ENCODE data around the gene TRDMT1. TPM values are rescaled to one million over a fixed set of nuclear protein-coding genes. Genes with fewer than 3 reads are reported as not detected.

Gene TRDMT1
- total and polyA plus RNA-seq, 2 experiments from 2014 or later, result 3.5 to 4.2 TPM

- Histone ChIP-seq H3K27me3 (peaks cover 23% of the 10 kb centered on the region), H3K27ac (no peak overlapping the region), H3K9me2 (replicated peaks; ENCODE audit: insufficient read depth) (no peaks in the 10 kb centered on the region), H3K4me1 (ENCODE audit: insufficient read depth) (peaks cover 17% of the 10 kb centered on the region), H4K20me1 (ENCODE audit: insufficient read depth, poor library complexity, severe bottlenecking) (peaks cover 4% of the 10 kb centered on the region), H3K79me2 (peaks cover 14% of the 10 kb centered on the region), H3K4me3 (no peak overlapping the region), H3K36me3 (replicated peaks; ENCODE audit: insufficient read depth, low read depth) (peaks cover under 1% of the 10 kb centered on the region), H3K4me2 (no peak overlapping the region), H2AFZ (no peak overlapping the region), H3K9me3 (ENCODE audit: low read depth) (no peaks in the 10 kb centered on the region)
- 90% methylated on average over 4 of the region's 4 CpGs for WGBS (ENCODE audit: low lambda C conversion rate, missing lambda C conversion rate)
- no peak for TF ChIP-seq CTCF (IDR thresholded peaks at IDR 0.05; ENCODE audit: poor library complexity)
- TF ChIP-seq EZH2phosphoT487 (IDR thresholded peaks at IDR 0.05; ENCODE audit: low read depth, severe bottlenecking, unreplicated experiment), result no peak
- TF ChIP-seq EZH2 (IDR thresholded peaks at IDR 0.05; ENCODE audit: borderline replicate concordance), result no peak
- no peak for DNase-seq (ENCODE audit: low spot score)
These were observed 24.3 kb upstream of the TRDMT1 start for GRCh38 chr10:17225808-17226207.

GRCh38 chr10:17222329-17222728, 20.9 kb upstream of the TRDMT1 start:
- H3K27me3 ChIP-seq, result peaks cover 14% of the 10 kb centered on the region

GRCh38 chr10:17220652-17221100, 19.2 kb upstream of the TRDMT1 start:
- TF ChIP-seq EZH2phosphoT487 (IDR thresholded peaks at IDR 0.05; ENCODE audit: low read depth, severe bottlenecking, unreplicated experiment) (no peak), CTCF (IDR thresholded peaks at IDR 0.05; ENCODE audit: poor library complexity) (no peak), EZH2 (IDR thresholded peaks at IDR 0.05; ENCODE audit: borderline replicate concordance) (no peak)
- 74% methylated on average over 1 of the region's 1 CpG for WGBS (ENCODE audit: low lambda C conversion rate, missing lambda C conversion rate)
- H3K9me3 ChIP-seq (ENCODE audit: low read depth), result no peaks in the 10 kb centered on the region

More at GRCh38 chr10:17222329-17222728, 20.9 kb upstream of the TRDMT1 start:
- TF ChIP-seq EZH2phosphoT487 (IDR thresholded peaks at IDR 0.05; ENCODE audit: low read depth, severe bottlenecking, unreplicated experiment), result no peak
- TF ChIP-seq CTCF (IDR thresholded peaks at IDR 0.05; ENCODE audit: poor library complexity), result no peak
- no peak for TF ChIP-seq EZH2 (IDR thresholded peaks at IDR 0.05; ENCODE audit: borderline replicate concordance)
- H3K79me2 ChIP-seq, result no peaks in the 10 kb centered on the region
- 72% methylated on average over 4 of the region's 4 CpGs for WGBS (ENCODE audit: low lambda C conversion rate, missing lambda C conversion rate)
- no peaks in the 10 kb centered on the region for H3K36me3 ChIP-seq (replicated peaks; ENCODE audit: insufficient read depth, low read depth)
- no peak overlapping the region for H3K4me2 ChIP-seq
- no peaks in the 10 kb centered on the region for H3K9me2 ChIP-seq (replicated peaks; ENCODE audit: insufficient read depth)
- H3K9me3 ChIP-seq (ENCODE audit: low read depth), result no peaks in the 10 kb centered on the region
- no peak overlapping the region for H2AFZ ChIP-seq
- H3K4me3 ChIP-seq, result no peak overlapping the region
- H3K27ac ChIP-seq, result no peak overlapping the region
- DNase-seq (ENCODE audit: low spot score), result no peak
- no peaks in the 10 kb centered on the region for H4K20me1 ChIP-seq (ENCODE audit: insufficient read depth, poor library complexity, severe bottlenecking)
- H3K4me1 ChIP-seq (ENCODE audit: insufficient read depth), result peaks cover 4% of the 10 kb centered on the region

More at GRCh38 chr10:17220652-17221100, 19.2 kb upstream of the TRDMT1 start:
- H2AFZ ChIP-seq, result no peak overlapping the region
- no peaks in the 10 kb centered on the region for H3K36me3 ChIP-seq (replicated peaks; ENCODE audit: insufficient read depth, low read depth)
- no peaks in the 10 kb centered on the region for H4K20me1 ChIP-seq (ENCODE audit: insufficient read depth, poor library complexity, severe bottlenecking)
- no peaks in the 10 kb centered on the region for H3K27me3 ChIP-seq
- H3K4me2 ChIP-seq, result no peak overlapping the region
- H3K79me2 ChIP-seq, result no peaks in the 10 kb centered on the region
- no peak overlapping the region for H3K4me3 ChIP-seq
- H3K4me1 ChIP-seq (ENCODE audit: insufficient read depth), result peaks cover 7% of the 10 kb centered on the region
- peak overlapping the region; percentile 21 for H3K27ac ChIP-seq
- no peaks in the 10 kb centered on the region for H3K9me2 ChIP-seq (replicated peaks; ENCODE audit: insufficient read depth)
- DNase-seq (ENCODE audit: low spot score), result no peak
